HG02588 (cell line): ENCODE results near the gene SPEG.
"Not testable (repeated sequence)": the region's sequence is repeated elsewhere in the genome, so short reads cannot be mapped to it uniquely, and the experiment has no call there.

ENCODE experiments used
- ATAC-seq: cut with Tn5 transposase; IDR thresholded peaks from one replicate; pipeline ENCODE4 v1.9.1; 2021; ENCODE audit warnings: mild to moderate bottlenecking, moderate library complexity; ENCODE audit not compliant: unreplicated experiment

The SPEG gene

GRCh38 chr2:219404291-219404910 is 30.2 kb upstream of the SPEG start:
- ATAC-seq: no peak

GRCh38 chr2:219404954-219405353 is 29.7 kb upstream of the SPEG start:
- ATAC-seq: no peak

- no peak for ATAC-seq
Observed at GRCh38 chr2:219405451-219405850, 29.2 kb upstream of the SPEG start.

GRCh38 chr2:219405958-219406860 is 28.4 kb upstream of the SPEG start:
- no peak for ATAC-seq

GRCh38 chr2:219406861-219407230 is 27.8 kb upstream of the SPEG start:
- no peak for ATAC-seq

- ATAC-seq: not testable (repeated sequence)
Observed at GRCh38 chr2:219407343-219407742, 27.3 kb upstream of the SPEG start.

- no peak for ATAC-seq
Observed at GRCh38 chr2:219408204-219408603, 26.4 kb upstream of the SPEG start.

- ATAC-seq: no peak
Observed at GRCh38 chr2:219408631-219409030, 26.0 kb upstream of the SPEG start.

GRCh38 chr2:219409619-219410018 is 25.0 kb upstream of the SPEG start:
- ATAC-seq: no peak

GRCh38 chr2:219410390-219410789 is 24.3 kb upstream of the SPEG start:
- no peak for ATAC-seq

GRCh38 chr2:219414857-219415256 is 19.8 kb upstream of the SPEG start:
- no peak for ATAC-seq

- ATAC-seq: no peak
Observed at GRCh38 chr2:219415580-219416234, 18.9 kb upstream of the SPEG start.

GRCh38 chr2:219416235-219416602 is 18.4 kb upstream of the SPEG start:
- no peak for ATAC-seq

GRCh38 chr2:219416938-219417337 is 17.7 kb upstream of the SPEG start:
- no peak for ATAC-seq

GRCh38 chr2:219417374-219417773 is 17.3 kb upstream of the SPEG start:
- no peak for ATAC-seq

GRCh38 chr2:219418155-219419011 is 16.3 kb upstream of the SPEG start, which contains the start of gene DES:
DES (plus strand) TSS chr2:219418377; CDS start chr2:219418463, 86 bp downstream.
- ATAC-seq: no peak

GRCh38 chr2:219419012-219419324 is 15.7 kb upstream of the SPEG start:
- ATAC-seq: no peak

GRCh38 chr2:219419331-219420197 is 15.1 kb upstream of the SPEG start:
- no peak for ATAC-seq

- no peak for ATAC-seq
Observed at GRCh38 chr2:219420687-219421086, 14.0 kb upstream of the SPEG start.

GRCh38 chr2:219421323-219421722 is 13.3 kb upstream of the SPEG start:
- no peak for ATAC-seq
